OCI-M2 (cell line): ENCODE measurements around the gene DHX8.
"Not testable (repeated sequence)": the region's sequence is repeated elsewhere in the genome, so short reads cannot be mapped to it uniquely, and the experiment has no call there.

Experiments used
- DNase-seq: peaks from one replicate; lab custom pipeline; 2025; ENCODE audit not compliant: unreplicated experiment; lab: John Stamatoyannopoulos, UW

DHX8 gene

GRCh38 chr17:43461185-43461584 is 22.6 kb upstream of the DHX8 start:
- DNase-seq: no peak

GRCh38 chr17:43462569-43462968 is 21.2 kb upstream of the DHX8 start:
- not testable (repeated sequence) for DNase-seq

GRCh38 chr17:43463241-43463640 is 20.5 kb upstream of the DHX8 start:
- DNase-seq: no peak

GRCh38 chr17:43464046-43464445 is 19.7 kb upstream of the DHX8 start:
- no peak for DNase-seq

- DNase-seq: no peak
These were observed 18.7 kb upstream of the DHX8 start for GRCh38 chr17:43465049-43465448.

- no peak for DNase-seq
These were observed 15.7 kb upstream of the DHX8 start for GRCh38 chr17:43467981-43468581.

- no peak for DNase-seq
These were observed 15.1 kb upstream of the DHX8 start for GRCh38 chr17:43468691-43469139.

GRCh38 chr17:43469145-43469544 is 14.6 kb upstream of the DHX8 start:
- no peak for DNase-seq

- no peak for DNase-seq
These were observed 12.1 kb upstream of the DHX8 start for GRCh38 chr17:43471585-43472160.

- no peak for DNase-seq
These were observed 8.2 kb upstream of the DHX8 start for GRCh38 chr17:43475494-43476089.

GRCh38 chr17:43476306-43476705 is 7.5 kb upstream of the DHX8 start:
- DNase-seq: not testable (repeated sequence)

GRCh38 chr17:43477832-43478634 is 5.7 kb upstream of the DHX8 start:
- no peak for DNase-seq

GRCh38 chr17:43479948-43480347 is 3.8 kb upstream of the DHX8 start:
- no peak for DNase-seq

- DNase-seq: no peak
These were observed 1.4 kb upstream of the DHX8 start for GRCh38 chr17:43482103-43483012.

GRCh38 chr17:43490621-43491020 is 6.8 kb downstream of the DHX8 start:
- no peak for DNase-seq

- not testable (repeated sequence) for DNase-seq
These were observed 25.7 kb downstream of the DHX8 start for GRCh38 chr17:43509440-43509839.

- DNase-seq: not testable (repeated sequence)
These were observed 27.4 kb downstream of the DHX8 start for GRCh38 chr17:43511199-43511598.

- DNase-seq: no peak
These were observed 31.9 kb downstream of the DHX8 start for GRCh38 chr17:43515656-43516055.

- DNase-seq: no peak
These were observed 33.4 kb downstream of the DHX8 start for GRCh38 chr17:43517161-43517560.

GRCh38 chr17:43517615-43518386 is 34.0 kb downstream of the DHX8 start:
- DNase-seq: no peak
